GM23338 (cell line): ENCODE results near the gene KDM1A.

Experiments used
- CREB1 ChIP-seq: fragments of 250-450 bp; sonication (Bioruptor Pico); IDR thresholded peaks from 2 replicates; pipeline ENCODE4 v1.5.0; 2020; ENCODE audit warnings: low read depth, mild to moderate bottlenecking, moderate library complexity
- EZH2 ChIP-seq: fragments of 200-600 bp; sonication (generic); IDR thresholded peaks from one replicate; pipeline ENCODE4 v1.8.0; 2017; ENCODE audit warnings: antibody characterized with exemption, mild to moderate bottlenecking, low read depth; ENCODE audit not compliant: unreplicated experiment
- EZH2phosphoT487 ChIP-seq: fragments of 200-600 bp; sonication (generic); IDR thresholded peaks from one replicate; pipeline ENCODE4 v1.8.1; 2018; ENCODE audit warnings: antibody characterized with exemption; ENCODE audit not compliant: unreplicated experiment
- JUNB ChIP-seq: IDR thresholded peaks from one replicate; pipeline ENCODE4 v1.6.1; 2016; ENCODE audit warnings: antibody characterized with exemption; ENCODE audit not compliant: unreplicated experiment
- POLR2AphosphoS5 ChIP-seq: IDR thresholded peaks from 2 replicates; pipeline ENCODE4 v1.6.1; 2016; ENCODE audit warnings: antibody characterized with exemption, low read depth
- STAT1 ChIP-seq: IDR thresholded peaks from one replicate; pipeline ENCODE4 v1.6.1; 2016; ENCODE audit warnings: antibody characterized with exemption; ENCODE audit not compliant: unreplicated experiment
- ZNF331 ChIP-seq: fragments of 250-450 bp; sonication (Bioruptor Pico); IDR thresholded peaks from 2 replicates; pipeline ENCODE4 v1.5.0; 2020; ENCODE audit warnings: low read depth, mild to moderate bottlenecking, moderate library complexity
- TF ChIP-seq, protein P1 (sequence below), 2 experiments: fragments of 200-600 bp in 1 of 2; sonication (generic) in 1 of 2; conservative IDR thresholded peaks; 2 replicates each; pipeline versions ENCODE4 v1.5.1 to v1.6.1; 2016 to 2017; ENCODE audit warnings: antibody characterized with exemption in 2 of 2, low read depth in 2 of 2, mild to moderate bottlenecking in 2 of 2, moderate library complexity in 1 of 2
- TF ChIP-seq, protein P2 (sequence below): IDR thresholded peaks from one replicate; pipeline ENCODE4 v1.6.1; 2018; ENCODE audit warnings: antibody characterized with exemption; ENCODE audit not compliant: unreplicated experiment
- TF ChIP-seq, protein P3 (sequence below): IDR thresholded peaks from 2 replicates; pipeline ENCODE4 v1.6.1; 2016; ENCODE audit warnings: antibody characterized with exemption

DNA sequence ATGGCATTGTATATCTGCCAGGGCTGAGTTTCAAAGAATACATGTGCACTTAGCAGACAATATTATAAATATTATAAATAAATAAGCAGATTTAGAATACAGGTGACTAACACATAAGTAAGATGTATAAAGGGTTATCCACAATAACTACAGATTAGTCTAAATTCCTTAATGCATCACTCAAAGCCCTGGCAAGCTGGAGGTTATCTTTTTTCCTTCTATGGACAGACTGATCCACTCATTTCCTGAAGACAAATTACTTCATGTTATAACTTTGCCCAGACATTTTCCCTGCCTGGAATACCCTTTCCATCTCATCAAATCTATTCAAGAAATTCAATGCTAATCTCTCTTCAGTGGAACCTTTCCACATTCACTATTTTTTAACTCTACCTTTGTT lies 110.6 kb downstream of the KDM1A start:
- TF ChIP-seq, protein P1, sequence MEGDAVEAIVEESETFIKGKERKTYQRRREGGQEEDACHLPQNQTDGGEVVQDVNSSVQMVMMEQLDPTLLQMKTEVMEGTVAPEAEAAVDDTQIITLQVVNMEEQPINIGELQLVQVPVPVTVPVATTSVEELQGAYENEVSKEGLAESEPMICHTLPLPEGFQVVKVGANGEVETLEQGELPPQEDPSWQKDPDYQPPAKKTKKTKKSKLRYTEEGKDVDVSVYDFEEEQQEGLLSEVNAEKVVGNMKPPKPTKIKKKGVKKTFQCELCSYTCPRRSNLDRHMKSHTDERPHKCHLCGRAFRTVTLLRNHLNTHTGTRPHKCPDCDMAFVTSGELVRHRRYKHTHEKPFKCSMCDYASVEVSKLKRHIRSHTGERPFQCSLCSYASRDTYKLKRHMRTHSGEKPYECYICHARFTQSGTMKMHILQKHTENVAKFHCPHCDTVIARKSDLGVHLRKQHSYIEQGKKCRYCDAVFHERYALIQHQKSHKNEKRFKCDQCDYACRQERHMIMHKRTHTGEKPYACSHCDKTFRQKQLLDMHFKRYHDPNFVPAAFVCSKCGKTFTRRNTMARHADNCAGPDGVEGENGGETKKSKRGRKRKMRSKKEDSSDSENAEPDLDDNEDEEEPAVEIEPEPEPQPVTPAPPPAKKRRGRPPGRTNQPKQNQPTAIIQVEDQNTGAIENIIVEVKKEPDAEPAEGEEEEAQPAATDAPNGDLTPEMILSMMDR (conservative IDR thresholded peaks at IDR 0.05; ENCODE audit: low read depth in 2 of 2): no peak
- no peak for TF ChIP-seq STAT1
- no peak for TF ChIP-seq JUNB
- TF ChIP-seq POLR2AphosphoS5: no peak
- TF ChIP-seq, protein P2, sequence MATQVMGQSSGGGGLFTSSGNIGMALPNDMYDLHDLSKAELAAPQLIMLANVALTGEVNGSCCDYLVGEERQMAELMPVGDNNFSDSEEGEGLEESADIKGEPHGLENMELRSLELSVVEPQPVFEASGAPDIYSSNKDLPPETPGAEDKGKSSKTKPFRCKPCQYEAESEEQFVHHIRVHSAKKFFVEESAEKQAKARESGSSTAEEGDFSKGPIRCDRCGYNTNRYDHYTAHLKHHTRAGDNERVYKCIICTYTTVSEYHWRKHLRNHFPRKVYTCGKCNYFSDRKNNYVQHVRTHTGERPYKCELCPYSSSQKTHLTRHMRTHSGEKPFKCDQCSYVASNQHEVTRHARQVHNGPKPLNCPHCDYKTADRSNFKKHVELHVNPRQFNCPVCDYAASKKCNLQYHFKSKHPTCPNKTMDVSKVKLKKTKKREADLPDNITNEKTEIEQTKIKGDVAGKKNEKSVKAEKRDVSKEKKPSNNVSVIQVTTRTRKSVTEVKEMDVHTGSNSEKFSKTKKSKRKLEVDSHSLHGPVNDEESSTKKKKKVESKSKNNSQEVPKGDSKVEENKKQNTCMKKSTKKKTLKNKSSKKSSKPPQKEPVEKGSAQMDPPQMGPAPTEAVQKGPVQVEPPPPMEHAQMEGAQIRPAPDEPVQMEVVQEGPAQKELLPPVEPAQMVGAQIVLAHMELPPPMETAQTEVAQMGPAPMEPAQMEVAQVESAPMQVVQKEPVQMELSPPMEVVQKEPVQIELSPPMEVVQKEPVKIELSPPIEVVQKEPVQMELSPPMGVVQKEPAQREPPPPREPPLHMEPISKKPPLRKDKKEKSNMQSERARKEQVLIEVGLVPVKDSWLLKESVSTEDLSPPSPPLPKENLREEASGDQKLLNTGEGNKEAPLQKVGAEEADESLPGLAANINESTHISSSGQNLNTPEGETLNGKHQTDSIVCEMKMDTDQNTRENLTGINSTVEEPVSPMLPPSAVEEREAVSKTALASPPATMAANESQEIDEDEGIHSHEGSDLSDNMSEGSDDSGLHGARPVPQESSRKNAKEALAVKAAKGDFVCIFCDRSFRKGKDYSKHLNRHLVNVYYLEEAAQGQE: no peak
- TF ChIP-seq EZH2phosphoT487: no peak
- no peak for TF ChIP-seq EZH2
- TF ChIP-seq, protein P3, sequence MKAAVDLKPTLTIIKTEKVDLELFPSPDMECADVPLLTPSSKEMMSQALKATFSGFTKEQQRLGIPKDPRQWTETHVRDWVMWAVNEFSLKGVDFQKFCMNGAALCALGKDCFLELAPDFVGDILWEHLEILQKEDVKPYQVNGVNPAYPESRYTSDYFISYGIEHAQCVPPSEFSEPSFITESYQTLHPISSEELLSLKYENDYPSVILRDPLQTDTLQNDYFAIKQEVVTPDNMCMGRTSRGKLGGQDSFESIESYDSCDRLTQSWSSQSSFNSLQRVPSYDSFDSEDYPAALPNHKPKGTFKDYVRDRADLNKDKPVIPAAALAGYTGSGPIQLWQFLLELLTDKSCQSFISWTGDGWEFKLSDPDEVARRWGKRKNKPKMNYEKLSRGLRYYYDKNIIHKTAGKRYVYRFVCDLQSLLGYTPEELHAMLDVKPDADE: no peak
- TF ChIP-seq CREB1 (CRISPR knock-in tag): no peak
- no peak for TF ChIP-seq ZNF331 (CRISPR knock-in tag)
